ENCODE measurements around the gene LSM5.

DNA sequence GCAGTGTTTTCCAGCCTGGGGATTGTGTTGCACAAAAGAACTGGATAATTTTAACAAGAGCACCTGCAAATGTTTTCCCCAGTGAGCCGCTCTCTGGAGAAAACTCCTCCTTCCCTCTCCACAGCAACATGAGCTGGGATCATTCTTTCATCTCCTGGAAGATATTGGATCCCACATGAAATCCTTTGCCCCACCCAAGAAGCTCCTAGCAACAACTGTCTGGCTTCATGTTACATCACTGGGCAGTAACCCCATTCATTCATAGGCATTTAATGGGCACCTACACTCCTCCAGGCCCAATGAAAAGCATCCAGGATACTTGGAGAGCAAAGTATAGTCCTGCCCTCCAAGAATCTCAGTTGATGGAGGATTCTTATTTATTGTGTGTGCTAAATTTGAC is 27.2 kb downstream of the LSM5 start:
- no peak for TF ChIP-seq POLR2AphosphoS5 (IDR thresholded peaks at IDR 0.05; ENCODE audit: low read depth, low read length)
- no peak for TF ChIP-seq POLR2A (IDR thresholded peaks at IDR 0.05; ENCODE audit: low read depth, low read length)
- no peak for TF ChIP-seq PAX5 (IDR thresholded peaks at IDR 0.05; ENCODE audit: insufficient read depth, low read length, severe bottlenecking)
- no peak for TF ChIP-seq TAF1 (IDR thresholded peaks at IDR 0.05; ENCODE audit: low read depth, low read length)
